ENCODE data around the gene TXNDC15. TPM values are rescaled to one million over a fixed set of nuclear protein-coding genes. Genes with fewer than 3 reads are reported as not detected.
"Not testable (repeated sequence)": the region's sequence is repeated elsewhere in the genome, so short reads cannot be mapped to it uniquely, and the experiment has no call there.

TXNDC15 gene
- polyA plus RNA-seq, 1 of the 3 experiments (the other 2 are of a cell fraction), result 112 TPM

DNA sequence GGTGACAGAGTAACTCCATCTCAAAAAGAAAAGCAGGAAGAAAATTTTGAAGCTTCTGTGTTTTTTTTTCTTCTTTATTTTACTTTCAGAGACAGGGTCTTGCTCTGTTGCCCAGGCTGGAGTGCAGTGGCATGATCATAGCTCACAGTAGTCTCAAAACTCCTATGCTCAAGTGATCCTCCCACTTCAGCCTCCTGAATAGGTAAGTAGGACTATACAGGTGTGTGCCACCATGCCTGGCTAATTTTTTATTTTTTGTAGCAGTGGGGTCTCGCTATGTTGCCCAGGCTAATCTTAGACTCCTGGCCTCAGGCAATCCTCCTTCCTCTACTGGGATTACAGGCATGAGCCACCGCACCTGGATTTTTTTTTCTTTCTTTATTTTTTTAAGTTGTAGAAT, 38.5 kb upstream of the TXNDC15 start (continued):
- TF ChIP-seq GABPA (IDR thresholded peaks at IDR 0.05; ENCODE audit: low read depth) (no peak), ELF1 (IDR thresholded peaks at IDR 0.05) (no peak), NFIC (IDR thresholded peaks at IDR 0.05; ENCODE audit: borderline replicate concordance) (no peak), TAF1 (IDR thresholded peaks at IDR 0.05; ENCODE audit: borderline replicate concordance, low read depth, low read length) (no peak), NRF1 (IDR thresholded peaks at IDR 0.05; ENCODE audit: low read depth, low read length) (no peak), FOXM1 (IDR thresholded peaks at IDR 0.05; ENCODE audit: low read depth) (no peak), RXRA (IDR thresholded peaks at IDR 0.05; ENCODE audit: borderline replicate concordance, low read depth) (no peak), FOSL2 (IDR thresholded peaks at IDR 0.05; ENCODE audit: borderline replicate concordance, low read depth) (no peak)
- TF ChIP-seq, protein P1, sequence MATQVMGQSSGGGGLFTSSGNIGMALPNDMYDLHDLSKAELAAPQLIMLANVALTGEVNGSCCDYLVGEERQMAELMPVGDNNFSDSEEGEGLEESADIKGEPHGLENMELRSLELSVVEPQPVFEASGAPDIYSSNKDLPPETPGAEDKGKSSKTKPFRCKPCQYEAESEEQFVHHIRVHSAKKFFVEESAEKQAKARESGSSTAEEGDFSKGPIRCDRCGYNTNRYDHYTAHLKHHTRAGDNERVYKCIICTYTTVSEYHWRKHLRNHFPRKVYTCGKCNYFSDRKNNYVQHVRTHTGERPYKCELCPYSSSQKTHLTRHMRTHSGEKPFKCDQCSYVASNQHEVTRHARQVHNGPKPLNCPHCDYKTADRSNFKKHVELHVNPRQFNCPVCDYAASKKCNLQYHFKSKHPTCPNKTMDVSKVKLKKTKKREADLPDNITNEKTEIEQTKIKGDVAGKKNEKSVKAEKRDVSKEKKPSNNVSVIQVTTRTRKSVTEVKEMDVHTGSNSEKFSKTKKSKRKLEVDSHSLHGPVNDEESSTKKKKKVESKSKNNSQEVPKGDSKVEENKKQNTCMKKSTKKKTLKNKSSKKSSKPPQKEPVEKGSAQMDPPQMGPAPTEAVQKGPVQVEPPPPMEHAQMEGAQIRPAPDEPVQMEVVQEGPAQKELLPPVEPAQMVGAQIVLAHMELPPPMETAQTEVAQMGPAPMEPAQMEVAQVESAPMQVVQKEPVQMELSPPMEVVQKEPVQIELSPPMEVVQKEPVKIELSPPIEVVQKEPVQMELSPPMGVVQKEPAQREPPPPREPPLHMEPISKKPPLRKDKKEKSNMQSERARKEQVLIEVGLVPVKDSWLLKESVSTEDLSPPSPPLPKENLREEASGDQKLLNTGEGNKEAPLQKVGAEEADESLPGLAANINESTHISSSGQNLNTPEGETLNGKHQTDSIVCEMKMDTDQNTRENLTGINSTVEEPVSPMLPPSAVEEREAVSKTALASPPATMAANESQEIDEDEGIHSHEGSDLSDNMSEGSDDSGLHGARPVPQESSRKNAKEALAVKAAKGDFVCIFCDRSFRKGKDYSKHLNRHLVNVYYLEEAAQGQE (IDR thresholded peaks at IDR 0.05; ENCODE audit: low read depth, low read length), result no peak

DNA sequence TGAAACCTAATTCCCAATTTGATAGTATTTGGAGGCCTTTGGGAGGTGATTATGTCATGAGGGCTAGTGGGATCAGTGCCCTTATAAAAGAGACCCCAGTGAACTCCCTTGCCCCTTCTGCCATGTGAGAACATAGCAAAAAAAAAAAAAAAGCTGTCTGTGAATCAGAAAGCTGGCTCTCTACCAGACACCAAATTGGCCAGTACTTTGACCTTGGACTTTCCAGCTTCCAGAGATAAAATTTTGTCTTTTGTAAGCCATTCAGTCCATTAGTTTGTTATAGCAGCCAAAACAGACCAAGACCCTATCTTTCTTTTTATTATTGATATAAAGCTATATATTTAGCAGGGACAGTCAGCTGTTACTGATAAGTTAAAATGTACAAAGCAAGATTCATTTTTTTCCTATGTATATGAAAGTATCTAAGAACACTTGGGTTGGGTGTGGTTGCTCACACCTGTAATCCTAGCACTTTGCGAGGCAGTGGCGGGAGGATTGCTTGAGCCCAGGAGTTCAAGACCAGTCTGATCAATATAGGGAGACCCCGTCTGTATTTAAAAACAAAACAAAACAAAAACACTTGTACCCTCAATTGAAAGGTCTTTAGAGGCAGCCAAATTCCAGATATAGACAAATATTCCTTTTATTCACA, 36.5 kb upstream of the TXNDC15 start:
- H4K20me1 ChIP-seq (ENCODE audit: insufficient read depth), result no peaks in the 10 kb centered on the region
- no peak overlapping the region for H3K4me3 ChIP-seq (ENCODE audit: low read depth in 2 of 2, low read length in 1 of 2)
- peaks cover 0 to 2% of the 10 kb centered on the region in 2 experiments; a peak in 1 of 4 replicates for H3K4me1 ChIP-seq (ENCODE audit: control insufficient read depth in 1 of 2, insufficient read depth in 2 of 2, low read depth in 1 of 2, low read length in 1 of 2)
- no peaks in the 10 kb centered on the region for H3K9me3 ChIP-seq
- WGBS (ENCODE audit: low lambda C conversion rate), result 98% methylated on average over 3 of the region's 3 CpGs
- ChIA-PET CTCF (interaction anchor here (1.1 kb wide), 1 partner anchor 67 kb away, joined by 3 read pairs; the partner anchor contains the start of gene PCBD2), POLR2A (no interaction called here)
- H3K27ac ChIP-seq (ENCODE audit: low read depth in 2 of 2, low read length in 1 of 2), result no peak overlapping the region
- H3K9me2 ChIP-seq, result no peaks in the 10 kb centered on the region
- peaks cover 5 to 31% of the 10 kb centered on the region in 2 experiments for H3K36me3 ChIP-seq (replicated peaks in 1 of 2; ENCODE audit: control insufficient read depth in 1 of 2, insufficient read depth in 2 of 2, low read length in 1 of 2)
- peaks cover 22% of the 10 kb centered on the region for H3F3A ChIP-seq (replicated peaks; ENCODE audit: insufficient read depth)
- TF ChIP-seq SMC3 (IDR thresholded peaks at IDR 0.05; ENCODE audit: low read depth, low read length) (no peak), RXRA (IDR thresholded peaks at IDR 0.05; ENCODE audit: borderline replicate concordance, low read depth) (no peak), SIN3A (IDR thresholded peaks at IDR 0.05; ENCODE audit: borderline replicate concordance, low read depth, low read length) (no peak), FOXJ3 (CRISPR knock-in tag; IDR thresholded peaks at IDR 0.05) (no peak), NRF1 (IDR thresholded peaks at IDR 0.05; ENCODE audit: low read depth, low read length) (no peak), NFIC (IDR thresholded peaks at IDR 0.05; ENCODE audit: borderline replicate concordance) (no peak), FOSL2 (IDR thresholded peaks at IDR 0.05; ENCODE audit: borderline replicate concordance, low read depth) (no peak), YY1 (IDR thresholded peaks at IDR 0.05; ENCODE audit: low read depth) (no peak), MEF2A (IDR thresholded peaks at IDR 0.05; ENCODE audit: borderline replicate concordance, low read depth) (no peak), TCF12 (IDR thresholded peaks at IDR 0.05) (no peak), GABPA (IDR thresholded peaks at IDR 0.05; ENCODE audit: low read depth) (no peak), RCOR1 (IDR thresholded peaks at IDR 0.05; ENCODE audit: low read length) (no peak), EZH2phosphoT487 (IDR thresholded peaks at IDR 0.05; ENCODE audit: borderline replicate concordance, low read depth) (no peak), TEAD4 (IDR thresholded peaks at IDR 0.05; ENCODE audit: borderline replicate concordance, insufficient read depth) (no peak), RFX5 (IDR thresholded peaks at IDR 0.05; ENCODE audit: low read length) (no peak), FOXM1 (IDR thresholded peaks at IDR 0.05; ENCODE audit: low read depth) (no peak)
- TF ChIP-seq, protein P2, sequence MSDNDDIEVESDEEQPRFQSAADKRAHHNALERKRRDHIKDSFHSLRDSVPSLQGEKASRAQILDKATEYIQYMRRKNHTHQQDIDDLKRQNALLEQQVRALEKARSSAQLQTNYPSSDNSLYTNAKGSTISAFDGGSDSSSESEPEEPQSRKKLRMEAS (IDR thresholded peaks at IDR 0.05; ENCODE audit: low read depth), result no peak
- TF ChIP-seq, protein P3, sequence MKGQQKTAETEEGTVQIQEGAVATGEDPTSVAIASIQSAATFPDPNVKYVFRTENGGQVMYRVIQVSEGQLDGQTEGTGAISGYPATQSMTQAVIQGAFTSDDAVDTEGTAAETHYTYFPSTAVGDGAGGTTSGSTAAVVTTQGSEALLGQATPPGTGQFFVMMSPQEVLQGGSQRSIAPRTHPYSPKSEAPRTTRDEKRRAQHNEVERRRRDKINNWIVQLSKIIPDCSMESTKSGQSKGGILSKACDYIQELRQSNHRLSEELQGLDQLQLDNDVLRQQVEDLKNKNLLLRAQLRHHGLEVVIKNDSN (IDR thresholded peaks at IDR 0.05; ENCODE audit: borderline replicate concordance, low read depth), result no peak
- TF ChIP-seq, protein P4, sequence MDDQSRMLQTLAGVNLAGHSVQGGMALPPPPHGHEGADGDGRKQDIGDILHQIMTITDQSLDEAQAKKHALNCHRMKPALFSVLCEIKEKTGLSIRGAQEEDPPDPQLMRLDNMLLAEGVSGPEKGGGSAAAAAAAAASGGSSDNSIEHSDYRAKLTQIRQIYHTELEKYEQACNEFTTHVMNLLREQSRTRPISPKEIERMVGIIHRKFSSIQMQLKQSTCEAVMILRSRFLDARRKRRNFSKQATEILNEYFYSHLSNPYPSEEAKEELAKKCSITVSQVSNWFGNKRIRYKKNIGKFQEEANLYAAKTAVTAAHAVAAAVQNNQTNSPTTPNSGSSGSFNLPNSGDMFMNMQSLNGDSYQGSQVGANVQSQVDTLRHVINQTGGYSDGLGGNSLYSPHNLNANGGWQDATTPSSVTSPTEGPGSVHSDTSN (IDR thresholded peaks at IDR 0.05), result no peak
- H3K4me2 ChIP-seq, result no peak overlapping the region
- H3K9ac ChIP-seq, result no peak overlapping the region
- no peak for DNase-seq
- no peaks in the 10 kb centered on the region for H3K27me3 ChIP-seq (ENCODE audit: insufficient read depth)
- no peak overlapping the region for H2AFZ ChIP-seq (ENCODE audit: low read depth)
- H3K79me2 ChIP-seq (ENCODE audit: insufficient read depth), result no peaks in the 10 kb centered on the region; the same call in 1 of the 2 replicates

DNA sequence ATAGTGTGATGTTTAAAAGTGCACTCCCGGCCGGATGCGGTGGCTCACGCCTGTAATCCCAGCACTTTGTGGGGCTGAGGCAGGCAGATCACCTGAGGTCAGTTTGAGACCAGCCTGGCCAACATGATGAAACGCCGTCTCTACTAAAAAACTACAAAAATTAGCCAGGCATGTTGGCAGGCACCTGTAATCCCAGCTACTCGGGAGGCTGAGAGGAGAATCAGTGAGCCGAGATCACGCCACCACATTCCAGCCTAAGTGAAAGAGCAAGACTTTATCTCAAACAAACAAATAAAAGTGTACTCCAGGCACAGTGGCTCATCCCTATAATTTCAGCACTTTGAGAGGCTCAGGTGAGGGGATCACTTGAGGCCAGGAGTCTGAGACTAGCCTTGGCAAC, 35.8 kb upstream of the TXNDC15 start:
- DNase-seq; POLR2A ChIA-PET; H3K9me3 ChIP-seq; H3K4me2 ChIP-seq; H3K9ac ChIP-seq; H4K20me1 ChIP-seq (ENCODE audit: insufficient read depth); H3K4me1 ChIP-seq (ENCODE audit: control insufficient read depth in 1 of 2, insufficient read depth in 2 of 2, low read depth in 1 of 2, low read length in 1 of 2); H2AFZ ChIP-seq (ENCODE audit: low read depth); H3K9me2 ChIP-seq; H3K27me3 ChIP-seq (ENCODE audit: insufficient read depth); H3K27ac ChIP-seq (ENCODE audit: low read depth in 2 of 2, low read length in 1 of 2); H3K79me2 ChIP-seq (ENCODE audit: insufficient read depth); H3K4me3 ChIP-seq (ENCODE audit: low read depth in 2 of 2, low read length in 1 of 2): not testable (repeated sequence)
- CTCF ChIA-PET, result interaction anchor here (1.1 kb wide), 1 partner anchor 67 kb away, joined by 3 read pairs; the partner anchor contains the start of gene PCBD2
- 96% methylated on average over 9 of the region's 9 CpGs for WGBS (ENCODE audit: low lambda C conversion rate)
- Histone ChIP-seq H3K36me3 (replicated peaks in 1 of 2; ENCODE audit: control insufficient read depth in 1 of 2, insufficient read depth in 2 of 2, low read length in 1 of 2) (peaks cover 5 to 29% of the 10 kb centered on the region in 2 experiments), H3F3A (replicated peaks; ENCODE audit: insufficient read depth) (peaks cover 29% of the 10 kb centered on the region)

Measured in SK-N-SH (cell line).